Stimulated activated CD4-positive, alpha-beta T cell treated with anti-CD3 and anti-CD28 coated beads, Interleukin-15, amount 100 ng/mL, for 48 hours (primary cell): ENCODE results near the gene SLC28A1.

Source experiments
- DNase-seq, 2 donors: peaks; one replicate each; pipeline ENCODE4 v3.0.0-alpha.2; 2020; ENCODE audit warnings: low read depth in 2 of 2

The SLC28A1 gene

GRCh38 chr15:84940399-84940798 lies 55.9 kb downstream of the SLC28A1 start:
- no peak for DNase-seq

GRCh38 chr15:84942456-84942855 lies 58.0 kb downstream of the SLC28A1 start:
- no peak for DNase-seq

- no peak for DNase-seq
These were observed 59.8 kb downstream of the SLC28A1 start for GRCh38 chr15:84944311-84944710.

GRCh38 chr15:84944861-84945260 lies 60.4 kb downstream of the SLC28A1 start:
- no peak for DNase-seq

GRCh38 chr15:84946772-84947489 lies 62.5 kb downstream of the SLC28A1 start:
- no peak for DNase-seq

GRCh38 chr15:84947947-84948830 lies 63.7 kb downstream of the SLC28A1 start:
- no peak for DNase-seq

- DNase-seq = no peak
These were observed 64.6 kb downstream of the SLC28A1 start for GRCh38 chr15:84949043-84949442.

GRCh38 chr15:84949845-84950569 lies 65.5 kb downstream of the SLC28A1 start:
- DNase-seq = no peak

- no peak for DNase-seq
These were observed 66.2 kb downstream of the SLC28A1 start for GRCh38 chr15:84950570-84951111.

- no peak for DNase-seq
These were observed 67.3 kb downstream of the SLC28A1 start for GRCh38 chr15:84951736-84952135.

- no peak for DNase-seq
These were observed 68.7 kb downstream of the SLC28A1 start for GRCh38 chr15:84953136-84953535.

GRCh38 chr15:84953726-84954125 lies 69.3 kb downstream of the SLC28A1 start:
- DNase-seq = no peak

- peak in 1 of 2 donors; percentile 13 for DNase-seq
These were observed 70.8 kb downstream of the SLC28A1 start for GRCh38 chr15:84955089-84955848.

- no peak for DNase-seq
These were observed 71.7 kb downstream of the SLC28A1 start for GRCh38 chr15:84956199-84956598.

GRCh38 chr15:84960391-84961113 lies 76.1 kb downstream of the SLC28A1 start:
- DNase-seq = no peak

- DNase-seq = no peak
These were observed 76.6 kb downstream of the SLC28A1 start for GRCh38 chr15:84961114-84961452.

GRCh38 chr15:84961707-84962106 lies 77.2 kb downstream of the SLC28A1 start:
- DNase-seq = no peak

GRCh38 chr15:84962955-84963354 lies 78.5 kb downstream of the SLC28A1 start:
- no peak for DNase-seq

- DNase-seq = no peak
These were observed 82.9 kb downstream of the SLC28A1 start for GRCh38 chr15:84967380-84967779.

GRCh38 chr15:84968301-84968700 lies 83.8 kb downstream of the SLC28A1 start:
- DNase-seq = no peak

GRCh38 chr15:84969257-84969656 lies 84.8 kb downstream of the SLC28A1 start:
- DNase-seq = no peak
